Stimulated activated naive CD8-positive, alpha-beta T cell treated with anti-CD3 and anti-CD28 coated beads, Interleukin-15, amount 100 ng/mL, for 72 hours (primary cell): ENCODE data around the gene KCNQ1OT1.

ENCODE experiments used
- ATAC-seq: fragments of 150-1000 bp; cut with Tn5 transposase; 2 replicates; pipeline ENCODE4 v1.10.0; 2021; ENCODE audit warnings: mild to moderate bottlenecking, moderate library complexity
- DNase-seq, 2 donors: peaks; one replicate each; pipeline ENCODE4 v3.0.0; 2021 to 2022
- H3K27ac Mint-ChIP-seq, 2 donors: one replicate each; pipeline ENCODE4 v1.8.0; 2022; ENCODE audit warnings: mild to moderate bottlenecking in 2 of 2, mixed read lengths in 2 of 2, moderate library complexity in 2 of 2
- H3K27me3 Mint-ChIP-seq: one replicate; pipeline ENCODE4 v1.8.0; 2022; ENCODE audit warnings: mixed read lengths
- H3K4me1 Mint-ChIP-seq: one replicate; pipeline ENCODE4 v1.8.0; 2022; ENCODE audit warnings: mild to moderate bottlenecking, mixed read lengths
- H3K4me3 Mint-ChIP-seq, 2 donors: one replicate each; pipeline ENCODE4 v1.8.0; 2022; ENCODE audit warnings: mild to moderate bottlenecking in 2 of 2, mixed read lengths in 2 of 2, moderate library complexity in 1 of 2
- H3K9me3 Mint-ChIP-seq, 2 donors: one replicate each; pipeline ENCODE4 v1.8.0; 2022; ENCODE audit warnings: mixed read lengths in 2 of 2

KCNQ1OT1 gene

GRCh38 chr11:2663915-2664314 is 35.9 kb downstream of the KCNQ1OT1 start:
- Mint-ChIP-seq H3K4me1 (no peaks in the 10 kb centered on the region), H3K9me3 (no peaks in the 10 kb centered on the region), H3K27ac (peak overlapping the region in 1 of 2 donors; percentile 72), H3K27me3 (no peaks in the 10 kb centered on the region), H3K4me3 (no peak overlapping the region)
- DNase-seq: no peak
- ATAC-seq: no peak

- Mint-ChIP-seq H3K27me3 (no peaks in the 10 kb centered on the region), H3K27ac (peak overlapping the region in 1 of 2 donors; percentile 7), H3K4me1 (no peaks in the 10 kb centered on the region), H3K9me3 (no peaks in the 10 kb centered on the region), H3K4me3 (no peak overlapping the region)
- ATAC-seq (no peak), DNase-seq (no peak)
Measured at GRCh38 chr11:2663506-2663905, 36.3 kb downstream of the KCNQ1OT1 start.

DNA sequence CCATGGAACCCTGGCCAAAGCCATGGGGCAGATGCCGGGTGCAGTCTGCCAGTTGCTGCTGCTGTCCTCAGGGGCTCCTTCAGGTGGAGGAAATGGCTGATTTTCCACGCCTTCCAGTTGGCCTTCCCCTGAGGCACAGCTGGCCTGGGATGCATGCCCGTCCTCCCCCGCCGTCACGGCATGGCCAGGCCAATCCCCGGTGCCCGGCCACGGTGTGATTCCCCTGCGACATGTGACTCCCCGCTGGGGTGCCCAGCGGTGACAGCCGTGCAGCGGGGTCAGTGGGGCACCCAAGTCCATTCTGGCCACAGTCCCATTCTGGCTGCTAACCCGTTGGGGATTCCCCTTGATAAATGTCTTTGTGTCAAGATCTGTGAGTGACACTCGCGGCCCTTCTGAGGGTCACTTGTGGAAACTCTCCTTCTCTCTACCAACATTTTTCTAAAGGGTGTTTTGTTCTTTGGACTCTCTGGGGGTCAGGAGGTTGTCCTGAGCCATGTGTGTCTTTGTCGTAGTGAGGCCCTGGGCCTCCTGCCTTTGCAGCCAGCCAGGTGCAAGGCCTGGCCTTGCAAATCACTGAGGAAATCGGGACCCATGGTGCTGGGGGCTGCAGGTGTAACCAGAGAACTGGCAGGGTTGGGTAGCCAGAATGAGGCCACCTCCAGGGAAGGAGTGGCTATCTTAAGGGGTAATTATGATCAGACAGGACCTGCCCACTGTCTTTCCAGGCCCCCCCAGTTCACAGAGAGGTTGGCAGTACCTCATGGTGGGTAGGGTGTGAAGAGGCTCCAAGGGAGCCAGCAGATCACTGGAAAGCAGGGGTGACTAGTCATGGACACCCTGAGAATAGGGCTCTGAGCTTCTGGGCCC is 37.1 kb downstream of the KCNQ1OT1 start:
- DNase-seq (no peak), ATAC-seq (no peak)
- H3K9me3 Mint-ChIP-seq: no peaks in the 10 kb centered on the region
- H3K27ac Mint-ChIP-seq: no peak overlapping the region
- H3K4me1 Mint-ChIP-seq: no peaks in the 10 kb centered on the region
- no peaks in the 10 kb centered on the region for H3K27me3 Mint-ChIP-seq
- no peak overlapping the region for H3K4me3 Mint-ChIP-seq

DNA sequence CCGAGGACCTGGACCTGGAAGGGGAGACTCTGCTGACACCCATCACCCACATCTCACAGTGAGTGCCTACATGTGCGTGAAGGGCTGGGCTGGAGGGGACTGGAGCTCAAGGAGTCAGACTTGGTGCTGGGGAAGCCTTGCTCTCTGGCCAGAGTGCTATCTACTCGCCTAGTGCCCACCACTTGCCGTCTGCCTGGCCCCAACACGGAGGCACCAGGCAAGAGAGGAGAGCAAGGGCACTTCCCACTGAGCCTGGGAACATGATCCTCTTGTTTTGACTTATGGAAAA is 37.8 kb downstream of the KCNQ1OT1 start:
- no peaks in the 10 kb centered on the region for H3K27me3 Mint-ChIP-seq
- DNase-seq: no peak
- no peak overlapping the region for H3K27ac Mint-ChIP-seq
- peaks cover under 1% of the 10 kb centered on the region for H3K4me1 Mint-ChIP-seq
- H3K9me3 Mint-ChIP-seq: no peaks in the 10 kb centered on the region
- ATAC-seq: no peak
- H3K4me3 Mint-ChIP-seq: no peak overlapping the region

- H3K4me1 Mint-ChIP-seq: peaks cover 6% of the 10 kb centered on the region
- no peaks in the 10 kb centered on the region for H3K27me3 Mint-ChIP-seq
- no peaks in the 10 kb centered on the region for H3K9me3 Mint-ChIP-seq
- H3K4me3 Mint-ChIP-seq: no peak overlapping the region
- ATAC-seq (no peak), DNase-seq (no peak)
- H3K27ac Mint-ChIP-seq: peak overlapping the region in 1 of 2 donors; percentile 90
Measured at GRCh38 chr11:2661173-2662023, 38.4 kb downstream of the KCNQ1OT1 start.

DNA sequence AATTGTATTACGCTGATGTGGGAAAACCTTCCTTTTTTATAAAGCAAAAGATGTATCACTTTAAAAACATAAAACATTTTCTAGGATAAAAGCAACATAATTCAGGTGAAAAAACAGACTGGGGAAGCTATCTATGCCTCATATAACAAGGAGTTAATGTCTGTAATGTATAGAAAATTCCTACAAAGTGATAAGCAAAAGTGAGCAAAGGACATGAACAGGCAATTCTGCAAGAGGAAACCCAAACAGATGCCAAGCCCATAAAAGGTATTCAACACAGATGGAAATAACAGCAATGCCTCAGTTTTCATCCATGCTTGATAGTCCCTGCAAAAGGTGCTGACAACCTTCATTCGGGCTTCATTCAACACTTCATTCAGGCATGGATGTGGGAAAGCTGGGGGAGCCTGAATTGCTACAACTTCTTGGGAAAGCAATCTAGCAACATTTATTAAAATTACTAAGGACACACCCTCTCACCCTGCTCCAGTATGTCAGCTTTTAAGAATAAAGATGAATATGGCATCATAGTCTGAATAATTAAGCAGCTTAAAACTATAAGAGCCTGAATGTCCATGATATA is 39.3 kb downstream of the KCNQ1OT1 start:
- ATAC-seq: no peak
- no peak overlapping the region for H3K4me3 Mint-ChIP-seq
- H3K27ac Mint-ChIP-seq: no peak overlapping the region
- DNase-seq: no peak
- H3K9me3 Mint-ChIP-seq: no peaks in the 10 kb centered on the region
- no peaks in the 10 kb centered on the region for H3K27me3 Mint-ChIP-seq
- peaks cover 14% of the 10 kb centered on the region for H3K4me1 Mint-ChIP-seq

- Mint-ChIP-seq H3K9me3 (no peaks in the 10 kb centered on the region), H3K4me3 (no peak overlapping the region), H3K4me1 (peaks cover 14% of the 10 kb centered on the region), H3K27ac (no peak overlapping the region), H3K27me3 (no peaks in the 10 kb centered on the region)
- DNase-seq (no peak), ATAC-seq (no peak)
Measured at GRCh38 chr11:2657697-2658284, 42.0 kb downstream of the KCNQ1OT1 start.

DNA sequence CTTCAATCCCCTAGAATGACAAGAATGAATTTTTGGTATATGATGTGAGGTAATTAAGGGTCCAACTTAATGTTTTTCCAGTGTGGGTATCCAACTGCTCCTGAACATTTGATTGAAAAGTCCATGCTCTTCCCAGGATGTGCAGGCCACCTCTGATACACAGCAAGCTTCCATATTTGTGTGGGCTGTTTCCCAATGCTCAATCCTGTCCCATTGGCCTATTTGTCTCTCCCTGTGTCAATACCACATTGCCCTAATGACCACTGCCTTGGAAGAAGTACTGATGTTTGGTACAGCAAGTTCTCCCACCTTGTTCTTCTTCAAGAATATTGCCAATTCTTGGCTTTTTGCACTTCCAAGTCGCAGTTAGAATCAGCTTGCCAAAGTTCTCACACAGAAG is 42.9 kb downstream of the KCNQ1OT1 start:
- peaks cover 14% of the 10 kb centered on the region for H3K4me1 Mint-ChIP-seq
- no peak overlapping the region for H3K27ac Mint-ChIP-seq
- no peaks in the 10 kb centered on the region for H3K9me3 Mint-ChIP-seq
- no peak overlapping the region for H3K4me3 Mint-ChIP-seq
- no peaks in the 10 kb centered on the region for H3K27me3 Mint-ChIP-seq
- DNase-seq (no peak), ATAC-seq (no peak)

GRCh38 chr11:2655834-2656622 is 43.8 kb downstream of the KCNQ1OT1 start:
- DNase-seq (no peak), ATAC-seq (no peak)
- H3K4me1 Mint-ChIP-seq: peaks cover 14% of the 10 kb centered on the region
- no peak overlapping the region for H3K4me3 Mint-ChIP-seq
- peaks cover 1 to 3% of the 10 kb centered on the region in 2 donors for H3K9me3 Mint-ChIP-seq
- H3K27me3 Mint-ChIP-seq: no peaks in the 10 kb centered on the region
- peak overlapping the region in 1 of 2 donors; percentile 64 for H3K27ac Mint-ChIP-seq

DNA sequence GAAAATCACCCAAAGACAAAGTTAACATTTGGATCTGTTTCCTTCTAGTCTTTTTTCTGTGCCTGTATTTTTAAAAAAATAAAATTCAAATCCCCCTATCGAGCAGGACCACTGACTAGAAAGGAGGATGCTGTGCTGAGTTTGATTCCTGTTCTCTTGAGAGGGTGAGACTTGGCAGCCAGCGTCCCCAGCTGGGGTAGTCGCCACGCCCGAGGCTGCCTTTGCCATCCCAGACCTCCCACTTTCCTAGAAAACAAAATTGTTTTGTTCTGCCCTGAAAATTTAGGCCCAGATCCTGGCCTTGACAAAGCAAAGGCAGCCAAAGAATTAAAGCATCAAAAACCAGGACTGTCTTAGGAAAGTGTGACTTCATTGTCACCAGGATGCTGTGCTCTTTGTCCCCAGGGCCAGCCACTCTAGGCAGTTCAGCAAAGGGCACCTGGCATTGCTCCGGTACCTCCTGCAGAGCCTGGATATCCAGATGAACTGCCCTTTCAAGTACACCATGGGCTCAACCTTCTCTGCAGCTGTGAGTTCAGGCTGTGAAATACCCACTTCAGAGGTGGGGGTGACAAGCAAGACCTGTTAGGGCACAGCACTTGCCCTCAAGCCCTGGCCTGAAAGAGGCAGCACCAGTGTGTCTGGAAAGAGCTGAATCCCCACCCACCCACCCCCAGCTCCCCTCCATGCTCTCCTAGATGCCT is 44.6 kb downstream of the KCNQ1OT1 start:
- Mint-ChIP-seq H3K9me3 (peaks cover 9 to 11% of the 10 kb centered on the region in 2 donors), H3K4me3 (no peak overlapping the region), H3K4me1 (peaks cover 14% of the 10 kb centered on the region), H3K27ac (no peak overlapping the region), H3K27me3 (no peaks in the 10 kb centered on the region)
- no peak for ATAC-seq
- DNase-seq: no peak

GRCh38 chr11:2653930-2654739 is 45.7 kb downstream of the KCNQ1OT1 start:
- H3K4me1 Mint-ChIP-seq: peaks cover 14% of the 10 kb centered on the region
- ATAC-seq: no peak
- H3K4me3 Mint-ChIP-seq: no peak overlapping the region

GRCh38 chr11:2653198-2653551 is 46.6 kb downstream of the KCNQ1OT1 start:
- peaks cover 21 to 25% of the 10 kb centered on the region in 2 donors for H3K9me3 Mint-ChIP-seq
- H3K27ac Mint-ChIP-seq: no peak overlapping the region
- no peak overlapping the region for H3K4me3 Mint-ChIP-seq
- ATAC-seq (no peak), DNase-seq (no peak)
- no peaks in the 10 kb centered on the region for H3K27me3 Mint-ChIP-seq
- peaks cover 14% of the 10 kb centered on the region for H3K4me1 Mint-ChIP-seq

More at GRCh38 chr11:2653930-2654739, 45.7 kb downstream of the KCNQ1OT1 start:
- Mint-ChIP-seq H3K9me3 (peaks cover 19 to 22% of the 10 kb centered on the region in 2 donors), H3K27ac (peak overlapping the region in 1 of 2 donors; percentile 57), H3K27me3 (no peaks in the 10 kb centered on the region)
- no peak for DNase-seq

DNA sequence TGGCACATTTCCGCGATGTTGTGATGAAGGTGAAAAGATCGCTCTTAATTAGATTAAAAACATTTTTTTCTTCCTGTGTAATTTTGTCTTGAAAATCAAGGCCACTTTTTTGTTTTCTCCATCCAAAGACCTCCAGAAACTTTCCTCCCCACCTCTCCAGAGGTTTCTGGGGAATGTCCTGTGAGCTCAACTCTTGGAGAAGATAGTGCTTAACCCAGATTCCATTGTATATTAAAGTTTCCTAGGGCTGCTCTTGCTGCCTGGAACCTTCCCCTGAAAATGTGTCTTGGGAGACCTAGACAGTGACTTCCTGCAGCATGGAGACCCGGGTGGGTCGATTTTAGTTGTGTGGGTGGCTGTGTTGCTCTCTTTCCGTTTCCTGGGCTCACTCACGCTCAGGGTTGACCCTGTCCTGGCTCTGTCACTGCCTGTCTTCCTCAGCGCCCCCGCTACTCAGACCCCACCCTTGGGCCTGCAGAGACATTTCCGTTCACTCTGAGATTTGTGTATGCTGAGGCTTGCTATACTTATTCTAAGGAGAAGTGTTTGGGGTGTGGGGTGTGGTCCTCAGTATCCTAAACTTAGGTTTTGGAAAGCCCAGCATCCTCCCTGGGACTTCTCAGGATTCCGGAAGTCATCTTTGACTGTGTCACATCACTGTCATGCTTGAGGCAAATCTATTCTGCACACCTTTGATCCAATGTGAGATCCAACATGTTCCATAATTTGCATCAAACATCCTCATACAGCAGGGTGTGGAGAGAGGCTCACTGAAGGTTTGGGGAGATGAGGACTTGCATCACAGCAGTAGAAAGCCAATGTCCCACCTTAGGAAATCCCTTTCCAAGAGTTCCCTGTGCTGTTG is 47.2 kb downstream of the KCNQ1OT1 start:
- H3K4me3 Mint-ChIP-seq: no peak overlapping the region
- DNase-seq (no peak), ATAC-seq (no peak)
- H3K27me3 Mint-ChIP-seq: no peaks in the 10 kb centered on the region
- H3K4me1 Mint-ChIP-seq: peaks cover 14% of the 10 kb centered on the region
- H3K27ac Mint-ChIP-seq: no peak overlapping the region
- peaks cover 21 to 29% of the 10 kb centered on the region in 2 donors for H3K9me3 Mint-ChIP-seq
